GM18499 (cell line): Measurements from ENCODE around the gene ZFYVE9.

ENCODE experiments used
- ATAC-seq: cut with Tn5 transposase; IDR thresholded peaks from one replicate; pipeline ENCODE4 v1.9.1; 2021; ENCODE audit warnings: moderate number of reproducible peaks; ENCODE audit not compliant: insufficient read depth, unreplicated experiment

Gene ZFYVE9

GRCh38 chr1:52238887-52239707, 97.2 kb downstream of the ZFYVE9 start:
- no peak for ATAC-seq

- ATAC-seq: no peak
These were observed 97.8 kb downstream of the ZFYVE9 start for GRCh38 chr1:52239708-52240001.

GRCh38 chr1:52240592-52241210, 98.8 kb downstream of the ZFYVE9 start:
- ATAC-seq: no peak

GRCh38 chr1:52243221-52243987, 101.5 kb downstream of the ZFYVE9 start:
- no peak for ATAC-seq

GRCh38 chr1:52249831-52250230, 107.9 kb downstream of the ZFYVE9 start:
- ATAC-seq: no peak

- ATAC-seq: no peak
These were observed 111.5 kb downstream of the ZFYVE9 start for GRCh38 chr1:52253421-52253820.

GRCh38 chr1:52259886-52260285, 118.0 kb downstream of the ZFYVE9 start:
- no peak for ATAC-seq

GRCh38 chr1:52263153-52263910, 121.4 kb downstream of the ZFYVE9 start:
- ATAC-seq: no peak

- ATAC-seq: no peak
These were observed 122.7 kb downstream of the ZFYVE9 start for GRCh38 chr1:52264530-52265115.

- no peak for ATAC-seq
These were observed 124.6 kb downstream of the ZFYVE9 start for GRCh38 chr1:52266507-52266906.

GRCh38 chr1:52268372-52268771, 126.5 kb downstream of the ZFYVE9 start:
- ATAC-seq: no peak

GRCh38 chr1:52281518-52281917, 139.6 kb downstream of the ZFYVE9 start:
- ATAC-seq: no peak

- ATAC-seq: no peak
These were observed 146.4 kb downstream of the ZFYVE9 start for GRCh38 chr1:52288286-52288685.

- no peak for ATAC-seq
These were observed 152.7 kb downstream of the ZFYVE9 start for GRCh38 chr1:52294580-52294979.

GRCh38 chr1:52296345-52296744, 154.5 kb downstream of the ZFYVE9 start:
- no peak for ATAC-seq

GRCh38 chr1:52305417-52306226, 163.7 kb downstream of the ZFYVE9 start:
- no peak for ATAC-seq

- ATAC-seq: no peak
These were observed 164.5 kb downstream of the ZFYVE9 start for GRCh38 chr1:52306227-52307006.

GRCh38 chr1:52321061-52321460, 179.2 kb downstream of the ZFYVE9 start:
- ATAC-seq: no peak

GRCh38 chr1:52323731-52324130, 181.8 kb downstream of the ZFYVE9 start:
- ATAC-seq: no peak
